H1 (cell line): ENCODE measurements around the gene ITGA3. TPM values are rescaled to one million over a fixed set of nuclear protein-coding genes. Genes with fewer than 3 reads are reported as not detected.

ENCODE experiments used
- PHF8 ChIP-seq: fragments of 200-600 bp; sonication (generic); conservative IDR thresholded peaks from 2 replicates; pipeline ENCODE4 v1.7.1; 2012; ENCODE audit warnings: low read depth, mild to moderate bottlenecking, inconsistent platforms, low read length, moderate library complexity
- RBBP5 ChIP-seq: IDR thresholded peaks from 2 replicates; pipeline ENCODE4 v1.7.1; 2012; ENCODE audit warnings: low read depth, mild to moderate bottlenecking, inconsistent platforms, low read length, moderate library complexity, borderline replicate concordance
- SIN3A ChIP-seq, 2 experiments: IDR thresholded peaks in 1 of 2; conservative IDR thresholded peaks in 1 of 2; 2 replicates each; pipeline ENCODE4 v1.6.1; 2011 to 2012; ENCODE audit warnings: low read length in 2 of 2, improper control_type of control experiment in 1 of 2, low read depth in 1 of 2, mild to moderate bottlenecking in 1 of 2
- SUZ12 ChIP-seq: fragments of 200-600 bp; sonication (generic); IDR thresholded peaks from 2 replicates; pipeline ENCODE4 v1.6.1; 2012; ENCODE audit warnings: mild to moderate bottlenecking, inconsistent platforms, low read length, moderate library complexity, mixed read lengths
- TBP ChIP-seq: IDR thresholded peaks from 2 replicates; pipeline ENCODE4 v1.6.1; 2011; ENCODE audit warnings: low read depth, low read length, improper control_type of control experiment
- polyA plus RNA-seq, 7 experiments: library from polyadenylated mRNA; depleted of rRNA in 3 of 7; stranded (reverse) in 5 of 7; unstranded in 2 of 7; fragments of >200 nt in 5 of 7; fragments of 200-250 nt in 2 of 7; gene quantifications; 1 replicate in 5 of 7; 2 replicates in 1 of 7; 4 replicates in 1 of 7; pipeline versions ENCODE4 v1.2.1 to v1.2.3, GENCODE V29; 2011 to 2013; ENCODE audit warnings: missing spikeins in 2 of 7, mixed read lengths in 2 of 7
- total RNA-seq: library from RNA; stranded (reverse); fragmentation: NEBNext Ultra II Directional; extraction: Animal tissue kit (Norgen Biotek cat#: 25700); gene quantifications from 2 replicates; pipeline ENCODE4 v1.2.1, GENCODE V29; 2021

ITGA3 gene
- total and polyA plus RNA-seq, 2 of the 8 experiments (the other 6 are each of a cell fraction or from before 2014, with no cell fraction given), result 24.0 to 24.2 TPM

DNA sequence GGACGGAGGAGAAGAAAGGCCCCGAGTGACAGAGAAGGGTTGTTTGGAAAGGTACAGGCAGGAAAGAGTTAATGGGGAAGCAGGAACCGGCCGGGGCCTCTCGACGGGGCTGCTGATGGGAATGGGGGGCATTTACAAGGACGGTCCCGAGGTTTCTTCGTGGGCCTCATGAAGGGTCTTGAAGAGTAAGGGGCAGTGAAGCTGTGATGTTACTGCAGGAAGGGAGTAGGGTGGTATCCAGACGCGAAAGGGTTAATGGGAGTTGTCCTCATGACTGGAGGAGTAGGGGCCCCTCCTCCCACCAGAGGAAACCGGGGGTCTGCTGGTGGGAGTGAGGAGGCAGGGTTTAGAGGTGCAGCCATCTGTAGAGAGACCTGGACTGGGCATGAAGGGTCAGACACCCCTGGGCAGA lies 39.7 kb downstream of the ITGA3 start (continued):
- no peak for TF ChIP-seq TBP
- peak; percentile 35; the same call in 1 of the 2 replicates for TF ChIP-seq SUZ12
- TF ChIP-seq RBBP5, result no peak
- peak; percentile 59 to 60; a peak in 1 of 4 replicates for TF ChIP-seq SIN3A (conservative IDR thresholded peaks at IDR 0.05 in 1 of 2, IDR thresholded peaks at IDR 0.05 in 1 of 2; ENCODE audit: low read depth in 1 of 2, low read length in 2 of 2)
- 0 out of 2 replicates have a peak, but pooled peaks have one; percentile 25 for TF ChIP-seq PHF8
